WERI-Rb-1 (cell line): Measurements from ENCODE around the gene NFATC1.

ENCODE experiments used
- DNase-seq: peaks from one replicate; pipeline ENCODE4 v3.0.0-alpha.2; 2020
- H3K27ac ChIP-seq: fragments of 250-450 bp; sonication (Bioruptor Pico); 2 replicates; pipeline ENCODE4 v1.5.1; 2020; ENCODE audit warnings: mild to moderate bottlenecking, moderate library complexity
- H3K27me3 ChIP-seq: fragments of 250-450 bp; sonication (Bioruptor Pico); 2 replicates; pipeline ENCODE4 v1.5.1; 2021; ENCODE audit warnings: mild to moderate bottlenecking, low read depth, moderate library complexity; ENCODE audit not compliant: insufficient read depth, severe bottlenecking
- H3K36me3 ChIP-seq: fragments of 250-450 bp; sonication (Bioruptor Pico); 2 replicates; pipeline ENCODE4 v1.5.1; 2020; ENCODE audit warnings: mild to moderate bottlenecking, moderate library complexity
- H3K4me3 ChIP-seq: 2 replicates; pipeline ENCODE4 v1.5.1; 2011; ENCODE audit warnings: low read depth, mild to moderate bottlenecking, control low read depth, low read length
- H3K9me3 ChIP-seq: fragments of 250-450 bp; sonication (Bioruptor Pico); 2 replicates; pipeline ENCODE4 v1.5.1; 2021; ENCODE audit warnings: mild to moderate bottlenecking, moderate library complexity; ENCODE audit not compliant: severe bottlenecking
- TF ChIP-seq, protein P1 (sequence below): IDR thresholded peaks from 2 replicates; pipeline ENCODE4 v1.5.1; 2011; ENCODE audit warnings: low read depth, mild to moderate bottlenecking, control low read depth, inconsistent platforms, low read length

The NFATC1 gene

GRCh38 chr18:79366177-79367094, 29.3 kb upstream of the NFATC1 start:
- Histone ChIP-seq H3K27me3 (no peaks in the 10 kb centered on the region), H3K9me3 (peaks cover 3% of the 10 kb centered on the region), H3K36me3 (peaks cover 13% of the 10 kb centered on the region), H3K27ac (no peak overlapping the region), H3K4me3 (no peak overlapping the region)
- no peak for DNase-seq
- TF ChIP-seq, protein P1, sequence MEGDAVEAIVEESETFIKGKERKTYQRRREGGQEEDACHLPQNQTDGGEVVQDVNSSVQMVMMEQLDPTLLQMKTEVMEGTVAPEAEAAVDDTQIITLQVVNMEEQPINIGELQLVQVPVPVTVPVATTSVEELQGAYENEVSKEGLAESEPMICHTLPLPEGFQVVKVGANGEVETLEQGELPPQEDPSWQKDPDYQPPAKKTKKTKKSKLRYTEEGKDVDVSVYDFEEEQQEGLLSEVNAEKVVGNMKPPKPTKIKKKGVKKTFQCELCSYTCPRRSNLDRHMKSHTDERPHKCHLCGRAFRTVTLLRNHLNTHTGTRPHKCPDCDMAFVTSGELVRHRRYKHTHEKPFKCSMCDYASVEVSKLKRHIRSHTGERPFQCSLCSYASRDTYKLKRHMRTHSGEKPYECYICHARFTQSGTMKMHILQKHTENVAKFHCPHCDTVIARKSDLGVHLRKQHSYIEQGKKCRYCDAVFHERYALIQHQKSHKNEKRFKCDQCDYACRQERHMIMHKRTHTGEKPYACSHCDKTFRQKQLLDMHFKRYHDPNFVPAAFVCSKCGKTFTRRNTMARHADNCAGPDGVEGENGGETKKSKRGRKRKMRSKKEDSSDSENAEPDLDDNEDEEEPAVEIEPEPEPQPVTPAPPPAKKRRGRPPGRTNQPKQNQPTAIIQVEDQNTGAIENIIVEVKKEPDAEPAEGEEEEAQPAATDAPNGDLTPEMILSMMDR, result no peak

DNA sequence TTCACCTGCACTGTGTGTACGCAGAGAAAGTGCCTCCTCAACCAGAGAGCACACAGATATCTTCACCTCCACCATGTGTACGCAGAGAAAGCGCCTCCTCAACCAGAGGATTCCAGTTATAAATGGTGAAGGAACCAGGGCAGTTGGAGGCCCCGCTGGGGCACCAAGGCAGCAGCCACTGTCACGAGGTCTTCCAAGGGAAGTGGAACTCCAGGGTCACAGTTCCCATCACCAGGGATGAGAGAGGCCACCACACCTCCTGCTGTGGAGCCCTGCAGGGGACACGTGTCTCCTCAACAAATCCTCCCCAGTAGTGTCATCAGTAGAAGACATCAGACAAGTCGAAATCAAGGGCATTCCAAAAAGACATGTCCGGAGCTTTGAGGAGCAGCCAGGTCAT, 28.2 kb upstream of the NFATC1 start:
- Histone ChIP-seq H3K27ac (no peak overlapping the region), H3K36me3 (peaks cover 5% of the 10 kb centered on the region), H3K9me3 (peaks cover 3% of the 10 kb centered on the region), H3K27me3 (no peaks in the 10 kb centered on the region), H3K4me3 (no peak overlapping the region)
- DNase-seq, result no peak
- TF ChIP-seq, protein P1, result no peak

GRCh38 chr18:79367989-79368388, 27.7 kb upstream of the NFATC1 start:
- peaks cover 4% of the 10 kb centered on the region; the same call in 1 of the 2 replicates for H3K36me3 ChIP-seq
- no peaks in the 10 kb centered on the region for H3K27me3 ChIP-seq
- peaks cover 3% of the 10 kb centered on the region for H3K9me3 ChIP-seq
- H3K27ac ChIP-seq, result no peak overlapping the region
- H3K4me3 ChIP-seq, result no peak overlapping the region
- TF ChIP-seq, protein P1, result no peak
- no peak for DNase-seq

DNA sequence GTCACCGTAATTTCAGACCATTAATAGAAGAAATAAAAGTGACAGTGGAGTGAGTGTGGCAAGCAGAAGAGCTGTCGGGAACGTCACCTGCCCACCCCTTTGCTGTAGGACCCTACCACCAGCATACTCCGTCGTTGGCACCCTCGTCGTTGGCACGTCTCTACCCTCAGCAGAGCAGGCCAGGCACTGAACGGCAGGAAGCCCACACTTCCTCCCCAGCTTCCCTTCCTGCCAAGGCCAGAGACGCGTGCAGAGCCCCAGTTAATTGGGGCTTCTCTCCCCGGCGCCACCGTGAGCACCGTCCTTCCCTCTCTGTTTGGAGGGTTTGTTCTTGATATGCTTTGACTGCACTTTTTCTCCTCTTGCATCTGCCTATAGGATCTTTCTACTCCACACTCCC, 27.0 kb upstream of the NFATC1 start:
- TF ChIP-seq, protein P1, result no peak
- DNase-seq, result no peak
- Histone ChIP-seq H3K36me3 (peaks cover 4% of the 10 kb centered on the region; the same call in 1 of the 2 replicates), H3K9me3 (peaks cover 3% of the 10 kb centered on the region), H3K27me3 (no peaks in the 10 kb centered on the region), H3K27ac (no peak overlapping the region), H3K4me3 (no peak overlapping the region)

GRCh38 chr18:79371561-79372121, 24.1 kb upstream of the NFATC1 start:
- Histone ChIP-seq H3K9me3 (peaks cover 3% of the 10 kb centered on the region), H3K27me3 (no peaks in the 10 kb centered on the region), H3K4me3 (no peak overlapping the region), H3K36me3 (peaks cover 8% of the 10 kb centered on the region), H3K27ac (no peak overlapping the region)
- DNase-seq, result no peak
- TF ChIP-seq, protein P1, result no peak
